Caco-2 (cell line): ENCODE results near the gene SNX4. TPM values are rescaled to one million over a fixed set of nuclear protein-coding genes. Genes with fewer than 3 reads are reported as not detected.

Experiments
- BruUV-seq: library from RNA; stranded (reverse); fragments of 400-500 nt; replicated peaks from 2 replicates; lab custom pipeline; 2021; lab: Mats Ljungman, UMichigan
- CTCF ChIA-PET: fragments of 300-600 bp; sonication (Branson Sonifier 250); formaldehyde crosslinking; loops from one replicate; lab custom pipeline; 2022; ENCODE audit warnings: antibody characterized with exemption; lab: Charles Lee
- POLR2A ChIA-PET: fragments of 300-600 bp; sonication (Branson Sonifier 250); formaldehyde crosslinking; loops from one replicate; lab custom pipeline; 2022; ENCODE audit warnings: antibody characterized with exemption; lab: Charles Lee
- DNase-seq, 2 experiments: peaks; one replicate each; pipeline versions ENCODE4 v3.0.0 to v3.0.0-alpha.2; 2020 to 2022
- H3K27me3 ChIP-seq: replicated peaks from 2 replicates; pipeline ENCODE4 v1.6.0; 2011; ENCODE audit warnings: low read length; ENCODE audit not compliant: control insufficient read depth, insufficient read depth
- H3K36me3 ChIP-seq: 2 replicates; pipeline ENCODE4 v1.5.1; 2011; ENCODE audit warnings: low read length; ENCODE audit not compliant: control insufficient read depth, insufficient read depth
- H3K4me1 ChIP-seq: fragments of 250-450 bp; sonication (Bioruptor Pico); 2 replicates; pipeline ENCODE4 v1.5.1; 2020; ENCODE audit warnings: mild to moderate bottlenecking
- H3K4me3 ChIP-seq: 2 replicates; pipeline ENCODE4 v1.5.1; 2011; ENCODE audit warnings: low read depth, mild to moderate bottlenecking, control low read depth, low read length
- H3K9me3 ChIP-seq: fragments of 250-450 bp; sonication (Bioruptor Pico); 2 replicates; pipeline ENCODE4 v1.5.1; 2020; ENCODE audit warnings: mild to moderate bottlenecking, moderate library complexity
- H3K27ac Mint-ChIP-seq: one replicate; pipeline ENCODE4 v1.8.0; 2022; ENCODE audit warnings: mixed read lengths; ENCODE audit not compliant: unreplicated experiment
- H3K27me3 Mint-ChIP-seq: one replicate; pipeline ENCODE4 v1.8.0; 2022; ENCODE audit warnings: mixed read lengths; ENCODE audit not compliant: insufficient read depth, unreplicated experiment
- H3K36me3 Mint-ChIP-seq: one replicate; pipeline ENCODE4 v1.8.0; 2022; ENCODE audit warnings: mild to moderate bottlenecking, mixed read lengths; ENCODE audit not compliant: insufficient read depth, unreplicated experiment
- H3K4me1 Mint-ChIP-seq: one replicate; pipeline ENCODE4 v1.8.0; 2022; ENCODE audit warnings: low read depth, mixed read lengths; ENCODE audit not compliant: unreplicated experiment
- H3K4me3 Mint-ChIP-seq: one replicate; pipeline ENCODE4 v1.8.0; 2022; ENCODE audit warnings: mild to moderate bottlenecking, moderate library complexity, mixed read lengths; ENCODE audit not compliant: unreplicated experiment
- H3K9me3 Mint-ChIP-seq: one replicate; pipeline ENCODE4 v1.8.0; 2022; ENCODE audit warnings: mixed read lengths; ENCODE audit not compliant: unreplicated experiment
- intact Hi-C: fragments of 100-400 bp; cut with micrococcal nuclease; formaldehyde crosslinking; loops from one replicate; pipeline ENCODE4 v1.10.0; 2022; ENCODE audit not compliant: unreplicated experiment
- total RNA-seq: library from RNA; stranded (reverse); gene quantifications from 2 replicates; pipeline ENCODE4 v1.2.3, GENCODE V29; 2022
- TF ChIP-seq, protein P1 (sequence below), 2 experiments: fragments of 200-600 bp in 1 of 2; IDR thresholded peaks; 1 replicate in 1 of 2; 2 replicates in 1 of 2; pipeline versions ENCODE4 v1.5.1 to v1.8.0; 2011 to 2022; ENCODE audit warnings: antibody characterized with exemption in 1 of 2, control low read depth in 1 of 2, inconsistent platforms in 1 of 2, low read depth in 1 of 2, low read length in 1 of 2, mild to moderate bottlenecking in 1 of 2, moderate library complexity in 1 of 2; ENCODE audit not compliant: insufficient read depth in 1 of 2, severe bottlenecking in 1 of 2, unreplicated experiment in 1 of 2

SNX4 gene
- total RNA-seq, 1 experiment from 2014 or later = 59.0 TPM

DNA sequence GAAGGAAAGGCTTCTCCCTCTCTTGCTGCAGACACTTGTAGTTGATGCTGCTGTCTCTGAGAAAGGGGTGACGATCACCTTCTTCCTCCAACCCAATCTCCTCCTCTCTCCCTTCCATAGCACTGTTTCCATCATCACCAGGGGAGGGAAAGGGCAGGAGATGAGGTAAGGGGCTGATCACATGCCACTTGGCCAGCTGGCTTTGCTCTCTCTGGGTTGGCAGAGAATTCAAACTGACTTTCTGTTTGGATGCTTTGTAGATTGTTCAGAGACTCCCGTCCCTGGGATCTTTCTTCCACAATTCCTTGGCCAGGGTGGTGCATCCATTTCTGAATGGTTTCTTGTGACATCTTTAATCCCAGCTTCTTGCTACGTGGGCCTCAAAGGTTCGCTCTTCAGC lies 101.7 kb downstream of the SNX4 start:
- H3K36me3 Mint-ChIP-seq = no peaks in the 10 kb centered on the region
- no peak overlapping the region for H3K4me3 ChIP-seq
- H3K9me3 Mint-ChIP-seq = no peaks in the 10 kb centered on the region
- DNase-seq = no peak
- no peaks in the 10 kb centered on the region for H3K4me1 ChIP-seq
- CTCF ChIA-PET = no interaction called here
- no peak overlapping the region for H3K4me3 Mint-ChIP-seq
- POLR2A ChIA-PET = no interaction called here
- H3K36me3 ChIP-seq = no peaks in the 10 kb centered on the region
- H3K27me3 ChIP-seq = no peaks in the 10 kb centered on the region
- TF ChIP-seq, protein P1, sequence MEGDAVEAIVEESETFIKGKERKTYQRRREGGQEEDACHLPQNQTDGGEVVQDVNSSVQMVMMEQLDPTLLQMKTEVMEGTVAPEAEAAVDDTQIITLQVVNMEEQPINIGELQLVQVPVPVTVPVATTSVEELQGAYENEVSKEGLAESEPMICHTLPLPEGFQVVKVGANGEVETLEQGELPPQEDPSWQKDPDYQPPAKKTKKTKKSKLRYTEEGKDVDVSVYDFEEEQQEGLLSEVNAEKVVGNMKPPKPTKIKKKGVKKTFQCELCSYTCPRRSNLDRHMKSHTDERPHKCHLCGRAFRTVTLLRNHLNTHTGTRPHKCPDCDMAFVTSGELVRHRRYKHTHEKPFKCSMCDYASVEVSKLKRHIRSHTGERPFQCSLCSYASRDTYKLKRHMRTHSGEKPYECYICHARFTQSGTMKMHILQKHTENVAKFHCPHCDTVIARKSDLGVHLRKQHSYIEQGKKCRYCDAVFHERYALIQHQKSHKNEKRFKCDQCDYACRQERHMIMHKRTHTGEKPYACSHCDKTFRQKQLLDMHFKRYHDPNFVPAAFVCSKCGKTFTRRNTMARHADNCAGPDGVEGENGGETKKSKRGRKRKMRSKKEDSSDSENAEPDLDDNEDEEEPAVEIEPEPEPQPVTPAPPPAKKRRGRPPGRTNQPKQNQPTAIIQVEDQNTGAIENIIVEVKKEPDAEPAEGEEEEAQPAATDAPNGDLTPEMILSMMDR (IDR thresholded peaks at IDR 0.05; ENCODE audit: insufficient read depth in 1 of 2, low read depth in 1 of 2, low read length in 1 of 2, severe bottlenecking in 1 of 2, unreplicated experiment in 1 of 2) = no peak
- no TSS peak for BruUV-seq
- no peaks in the 10 kb centered on the region for H3K4me1 Mint-ChIP-seq
- intact Hi-C loops = no loop called here
- H3K27me3 Mint-ChIP-seq = no peaks in the 10 kb centered on the region
- H3K27ac Mint-ChIP-seq = no peak overlapping the region
- no peaks in the 10 kb centered on the region; the same call in 1 of the 2 replicates for H3K9me3 ChIP-seq

DNA sequence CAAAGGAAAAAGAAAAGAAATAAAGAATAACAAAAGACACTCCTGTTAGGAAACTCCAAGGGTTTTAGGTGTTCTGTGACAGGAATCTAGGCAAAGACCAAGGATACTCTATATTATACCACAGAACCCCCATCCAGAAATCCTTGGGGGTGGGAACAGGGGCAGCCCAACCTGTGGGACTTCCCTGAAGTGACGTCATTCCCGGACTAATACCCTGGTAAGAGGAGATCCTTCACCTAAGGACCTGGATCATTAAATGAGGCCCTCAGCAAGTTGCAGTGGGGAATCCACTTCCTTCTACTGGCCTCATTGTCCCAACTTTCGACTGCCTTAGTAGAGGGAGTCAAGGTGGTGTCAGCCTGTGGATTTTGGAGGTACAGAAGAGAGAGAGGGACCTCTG lies 103.8 kb downstream of the SNX4 start:
- H3K27me3 Mint-ChIP-seq = no peaks in the 10 kb centered on the region
- POLR2A ChIA-PET = no interaction called here
- intact Hi-C loops = no loop called here
- no peak for DNase-seq
- no peaks in the 10 kb centered on the region for H3K27me3 ChIP-seq
- H3K4me3 Mint-ChIP-seq = no peak overlapping the region
- H3K4me3 ChIP-seq = no peak overlapping the region
- no TSS peak for BruUV-seq
- no peaks in the 10 kb centered on the region for H3K36me3 Mint-ChIP-seq
- H3K9me3 Mint-ChIP-seq = no peaks in the 10 kb centered on the region
- H3K4me1 ChIP-seq = no peaks in the 10 kb centered on the region
- H3K9me3 ChIP-seq = no peaks in the 10 kb centered on the region; the same call in 1 of the 2 replicates
- TF ChIP-seq, protein P1 (IDR thresholded peaks at IDR 0.05; ENCODE audit: insufficient read depth in 1 of 2, low read depth in 1 of 2, low read length in 1 of 2, severe bottlenecking in 1 of 2, unreplicated experiment in 1 of 2) = no peak
- H3K36me3 ChIP-seq = no peaks in the 10 kb centered on the region
- H3K4me1 Mint-ChIP-seq = no peaks in the 10 kb centered on the region
- no peak overlapping the region for H3K27ac Mint-ChIP-seq
- CTCF ChIA-PET = interaction anchor here (0.7 kb wide), 1 partner anchor 43 kb away, joined by 7 read pairs; no protein-coding TSS in a partner anchor

DNA sequence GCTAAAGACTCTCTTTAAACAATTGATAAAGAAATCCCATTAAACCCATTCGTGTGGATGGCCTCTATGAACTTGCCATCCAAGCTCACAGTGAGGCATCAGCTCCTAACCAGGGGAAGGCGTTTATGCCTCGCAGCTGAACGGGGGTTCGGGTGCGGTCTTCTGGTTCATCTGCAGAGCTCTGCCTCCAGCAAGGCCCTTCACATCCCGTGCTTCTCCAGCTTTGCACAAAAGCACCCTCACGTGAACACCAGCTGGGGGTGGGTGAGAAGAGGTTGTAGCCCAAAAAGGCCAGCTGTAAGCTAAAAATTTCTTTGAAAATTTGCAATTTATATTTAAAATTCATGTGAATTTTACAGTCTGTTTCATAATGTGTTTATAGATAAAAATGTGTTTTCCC lies 105.3 kb downstream of the SNX4 start:
- Histone ChIP-seq H3K36me3 (no peaks in the 10 kb centered on the region), H3K4me3 (no peak overlapping the region), H3K4me1 (no peaks in the 10 kb centered on the region), H3K9me3 (no peaks in the 10 kb centered on the region), H3K27me3 (no peaks in the 10 kb centered on the region)
- no peak for DNase-seq
- no TSS peak for BruUV-seq
- no peak overlapping the region for H3K27ac Mint-ChIP-seq
- TF ChIP-seq, protein P1 (IDR thresholded peaks at IDR 0.05; ENCODE audit: insufficient read depth in 1 of 2, low read depth in 1 of 2, low read length in 1 of 2, severe bottlenecking in 1 of 2, unreplicated experiment in 1 of 2) = no peak
- intact Hi-C loops = no loop called here
- CTCF ChIA-PET = no interaction called here
- POLR2A ChIA-PET = no interaction called here
- no peaks in the 10 kb centered on the region for H3K9me3 Mint-ChIP-seq
- H3K36me3 Mint-ChIP-seq = no peaks in the 10 kb centered on the region
- H3K4me3 Mint-ChIP-seq = no peak overlapping the region
- no peaks in the 10 kb centered on the region for H3K27me3 Mint-ChIP-seq
- H3K4me1 Mint-ChIP-seq = no peaks in the 10 kb centered on the region
